Muscle layer of duodenum (tissue), 2 donors: ENCODE results near the gene FOS.

Experiments
- H3K27ac ChIP-seq: one replicate; pipeline ENCODE4 v1.7.0; 2013; ENCODE audit warnings: mild to moderate bottlenecking, low read length
- H3K27me3 ChIP-seq: one replicate; pipeline ENCODE4 v1.7.0; 2013; ENCODE audit warnings: low read depth, mild to moderate bottlenecking, control low read depth, low read length
- H3K36me3 ChIP-seq, 2 donors: one replicate each; pipeline ENCODE4 v1.7.0; 2013; ENCODE audit warnings: low read length in 2 of 2, control low read depth in 1 of 2, mild to moderate bottlenecking in 1 of 2; ENCODE audit not compliant: insufficient read depth in 2 of 2, control insufficient read depth in 1 of 2
- H3K4me1 ChIP-seq, 2 donors: one replicate each; pipeline ENCODE4 v1.7.0; 2013; ENCODE audit warnings: low read length in 2 of 2, mild to moderate bottlenecking in 2 of 2, control low read depth in 1 of 2, moderate library complexity in 1 of 2; ENCODE audit not compliant: insufficient read depth in 2 of 2, control insufficient read depth in 1 of 2
- H3K4me3 ChIP-seq, 2 donors: one replicate each; pipeline ENCODE4 v1.7.0; 2013; ENCODE audit warnings: low read length in 2 of 2, low read depth in 1 of 2, mild to moderate bottlenecking in 1 of 2
- H3K9me3 ChIP-seq, 2 donors: one replicate each; pipeline ENCODE4 v1.7.0; 2013; ENCODE audit warnings: low read length in 2 of 2, control low read depth in 1 of 2, mild to moderate bottlenecking in 1 of 2; ENCODE audit not compliant: control insufficient read depth in 1 of 2
- donor health status: healthy.

FOS gene

DNA sequence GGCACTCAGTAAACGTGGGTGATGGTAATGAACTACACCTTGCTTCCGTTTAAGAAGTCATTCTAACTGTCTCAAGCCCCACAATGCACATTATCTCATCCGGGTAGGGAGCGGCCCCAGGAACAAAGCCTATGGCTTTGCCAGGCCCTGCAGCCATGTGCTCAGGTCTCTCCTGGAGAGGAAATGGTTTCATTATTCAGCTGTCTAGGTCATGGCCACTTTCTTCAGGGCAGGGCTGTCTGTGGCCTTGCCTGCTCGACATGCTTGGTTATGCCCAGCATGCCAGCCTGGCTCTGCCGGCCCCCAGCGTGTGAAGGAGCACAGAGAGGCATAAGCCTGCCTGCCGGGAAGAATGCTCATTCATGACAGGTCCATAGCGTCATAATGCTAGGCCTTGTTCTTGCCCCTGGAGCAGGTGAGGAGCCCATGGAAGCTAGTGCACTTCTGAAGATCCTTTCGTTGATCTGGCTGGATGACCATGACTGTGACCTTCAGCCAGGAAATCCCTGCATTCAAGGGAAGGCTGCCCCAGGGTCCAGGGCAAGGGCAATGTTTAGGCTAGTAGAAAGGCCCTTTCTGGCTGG is 26.3 kb upstream of the FOS start:
- no peaks in the 10 kb centered on the region for H3K9me3 ChIP-seq
- H3K4me1 ChIP-seq = peaks cover 0 to 4% of the 10 kb centered on the region in 2 donors
- no peaks in the 10 kb centered on the region for H3K27me3 ChIP-seq
- H3K27ac ChIP-seq = peak overlapping the region; percentile 54
- no peaks in the 10 kb centered on the region for H3K36me3 ChIP-seq
- H3K4me3 ChIP-seq = no peak overlapping the region

DNA sequence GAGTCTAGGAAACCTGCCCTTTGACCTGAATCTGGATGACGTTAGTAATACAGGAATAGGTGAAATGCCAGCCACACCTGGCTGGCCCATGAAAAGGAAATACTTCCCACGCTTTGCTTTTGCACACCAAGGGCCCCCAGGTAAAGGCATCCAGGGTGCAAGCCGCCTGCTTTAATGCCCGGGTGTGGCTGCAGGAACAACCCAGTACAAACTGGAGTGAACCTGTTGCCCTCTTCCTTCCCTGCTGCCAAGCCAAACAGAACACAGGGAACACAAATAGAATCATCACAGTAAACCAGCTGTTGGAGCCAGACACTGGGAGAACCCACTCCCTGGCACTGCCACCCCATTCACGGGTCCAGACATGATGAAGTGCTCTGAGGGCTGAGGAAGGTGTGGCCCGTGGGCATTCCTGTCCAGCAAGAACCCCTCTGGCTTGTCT is 24.2 kb upstream of the FOS start:
- H3K27me3 ChIP-seq = no peaks in the 10 kb centered on the region
- H3K9me3 ChIP-seq = no peaks in the 10 kb centered on the region
- peaks cover 0 to 2% of the 10 kb centered on the region in 2 donors for H3K4me1 ChIP-seq
- peaks cover 0 to 9% of the 10 kb centered on the region in 2 donors for H3K36me3 ChIP-seq
- no peak overlapping the region for H3K4me3 ChIP-seq
- peak overlapping the region; percentile 88 for H3K27ac ChIP-seq

DNA sequence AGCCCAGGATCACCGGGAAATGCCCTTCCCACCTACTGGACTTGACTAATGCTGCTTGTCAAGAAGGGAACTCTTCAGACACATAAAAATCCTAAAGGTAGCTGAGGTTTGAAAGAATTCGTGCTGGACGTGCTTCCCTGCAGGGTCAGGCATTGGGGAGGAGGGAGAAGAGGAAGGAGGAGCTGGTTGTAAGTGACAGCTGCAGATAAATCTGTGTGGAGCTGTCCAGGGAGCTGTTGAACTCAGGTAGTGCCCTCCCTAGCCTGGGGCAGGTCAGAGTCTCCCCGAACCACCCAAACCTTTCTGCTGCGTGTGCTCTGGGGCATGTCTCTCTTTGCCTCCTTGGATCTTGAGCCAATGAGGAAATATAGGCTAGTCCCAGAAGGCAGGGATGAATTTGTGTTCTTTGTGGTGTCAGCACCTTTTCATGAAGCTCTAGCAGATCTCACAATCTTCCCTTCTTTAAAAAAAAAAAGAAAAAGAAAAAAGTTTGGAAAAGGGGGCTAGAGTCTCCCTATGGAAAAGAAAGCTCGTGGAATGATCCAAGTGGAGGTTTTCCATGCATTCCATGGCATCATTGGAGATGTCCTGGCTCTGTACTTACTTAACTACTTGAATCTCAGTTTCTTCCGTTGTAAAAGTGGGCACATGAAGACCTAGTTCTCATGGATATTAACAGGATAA is 23.6 kb upstream of the FOS start:
- peaks cover 0 to 12% of the 10 kb centered on the region in 2 donors for H3K36me3 ChIP-seq
- no peaks in the 10 kb centered on the region for H3K9me3 ChIP-seq
- peak overlapping the region; percentile 88 for H3K27ac ChIP-seq
- no peaks in the 10 kb centered on the region for H3K27me3 ChIP-seq
- no peak overlapping the region for H3K4me3 ChIP-seq
- peaks cover 0 to 4% of the 10 kb centered on the region in 2 donors for H3K4me1 ChIP-seq

DNA sequence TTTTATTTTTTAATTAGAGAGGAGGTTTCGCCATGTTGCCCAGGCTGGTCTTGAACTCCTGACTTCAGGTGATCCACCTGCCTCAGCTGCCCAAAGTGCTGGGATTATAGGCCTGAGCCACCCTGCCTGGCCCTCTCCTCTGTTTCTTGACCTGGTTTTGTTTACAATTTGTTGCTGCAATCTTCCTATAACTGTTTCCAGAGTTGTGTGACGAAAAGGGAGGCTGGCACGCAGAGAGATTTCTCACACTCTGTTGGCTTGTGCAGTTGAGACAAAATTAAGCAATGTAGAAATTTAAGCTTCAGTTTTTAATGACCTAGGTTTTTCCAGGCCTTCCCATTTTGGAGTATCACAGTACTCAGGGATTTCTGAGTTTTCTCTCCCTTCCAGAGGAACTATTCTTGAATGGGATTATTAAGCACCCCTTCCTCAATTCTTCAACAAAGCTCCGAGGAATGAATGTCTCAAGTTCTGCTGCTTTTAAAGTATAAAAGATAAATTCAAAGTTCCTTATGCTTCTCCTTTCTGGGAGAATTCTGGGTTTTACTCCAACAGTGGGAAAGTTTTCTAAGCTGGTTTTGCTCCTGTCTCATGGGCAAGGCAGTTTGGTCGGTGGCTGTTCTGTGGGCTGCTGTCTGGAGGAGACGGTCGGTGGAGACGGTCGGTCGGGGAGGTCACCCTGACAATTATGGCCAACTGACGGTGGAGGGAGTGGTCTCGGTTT is 20.4 kb upstream of the FOS start:
- Histone ChIP-seq H3K36me3 (peaks cover 0 to 12% of the 10 kb centered on the region in 2 donors), H3K27ac (peak overlapping the region; percentile 99), H3K9me3 (no peaks in the 10 kb centered on the region), H3K4me1 (peaks cover 0 to 4% of the 10 kb centered on the region in 2 donors), H3K4me3 (peak overlapping the region; percentile 44 to 49), H3K27me3 (no peaks in the 10 kb centered on the region)

DNA sequence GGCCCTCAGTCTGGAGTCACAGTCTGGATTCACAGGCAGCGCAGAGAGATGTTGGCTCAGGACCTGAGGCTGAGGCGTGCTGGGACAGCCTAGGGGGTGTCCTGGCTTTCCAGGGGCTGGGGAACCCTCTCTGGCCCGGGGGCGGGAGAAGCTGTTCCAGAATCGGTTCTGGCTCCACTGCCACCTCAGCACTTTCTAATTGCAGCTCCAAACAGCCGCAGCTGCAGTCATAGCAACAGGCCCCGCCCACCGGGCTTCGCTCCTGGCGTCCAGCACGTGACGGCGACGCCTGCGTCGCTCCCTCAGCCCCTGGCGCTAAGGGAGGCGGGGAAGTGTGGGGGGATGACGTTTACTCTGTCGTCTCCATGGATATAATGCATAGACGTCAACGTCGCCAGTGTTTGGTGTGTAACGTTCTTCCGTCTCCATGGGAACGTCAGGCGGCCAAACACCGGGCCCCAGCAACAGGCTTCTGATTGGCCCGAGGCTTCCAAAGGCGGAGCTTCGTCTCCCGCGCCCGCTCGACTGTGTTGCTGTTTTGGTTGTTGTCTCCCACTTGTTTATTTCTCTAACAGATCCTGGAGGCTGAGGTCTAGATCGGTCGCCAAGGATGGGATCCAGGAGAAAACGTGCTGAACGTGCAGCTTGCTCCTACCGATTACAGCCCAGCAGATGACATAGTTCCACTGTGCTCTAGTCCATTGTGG is 19.7 kb upstream of the FOS start:
- H3K4me1 ChIP-seq = peaks cover 0 to 4% of the 10 kb centered on the region in 2 donors
- H3K36me3 ChIP-seq = peaks cover 0 to 12% of the 10 kb centered on the region in 2 donors
- no peaks in the 10 kb centered on the region for H3K9me3 ChIP-seq
- peak overlapping the region; percentile 44 to 66 for H3K4me3 ChIP-seq
- peak overlapping the region; percentile 99 for H3K27ac ChIP-seq
- no peaks in the 10 kb centered on the region for H3K27me3 ChIP-seq

DNA sequence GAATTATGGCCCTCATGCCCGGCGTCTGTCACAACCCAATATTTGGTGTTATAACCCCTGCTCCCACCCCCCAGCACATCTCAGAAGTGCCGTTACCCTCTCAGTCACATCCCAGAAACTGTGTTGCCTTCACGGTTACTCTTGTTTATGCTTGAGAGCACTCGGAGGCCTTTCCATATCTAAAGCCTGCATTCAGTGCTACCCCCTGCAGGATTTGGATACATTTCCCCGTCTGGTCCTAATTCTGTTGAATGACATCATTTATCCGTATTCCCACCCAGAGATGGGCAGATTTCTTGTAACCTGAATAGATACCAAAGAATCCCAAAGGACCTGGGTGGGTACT is 19.1 kb upstream of the FOS start:
- Histone ChIP-seq H3K27ac (peak overlapping the region; percentile 99), H3K27me3 (no peaks in the 10 kb centered on the region), H3K36me3 (peaks cover 0 to 12% of the 10 kb centered on the region in 2 donors), H3K9me3 (no peaks in the 10 kb centered on the region), H3K4me1 (peaks cover 0 to 4% of the 10 kb centered on the region in 2 donors), H3K4me3 (peak overlapping the region; percentile 44 to 66)

DNA sequence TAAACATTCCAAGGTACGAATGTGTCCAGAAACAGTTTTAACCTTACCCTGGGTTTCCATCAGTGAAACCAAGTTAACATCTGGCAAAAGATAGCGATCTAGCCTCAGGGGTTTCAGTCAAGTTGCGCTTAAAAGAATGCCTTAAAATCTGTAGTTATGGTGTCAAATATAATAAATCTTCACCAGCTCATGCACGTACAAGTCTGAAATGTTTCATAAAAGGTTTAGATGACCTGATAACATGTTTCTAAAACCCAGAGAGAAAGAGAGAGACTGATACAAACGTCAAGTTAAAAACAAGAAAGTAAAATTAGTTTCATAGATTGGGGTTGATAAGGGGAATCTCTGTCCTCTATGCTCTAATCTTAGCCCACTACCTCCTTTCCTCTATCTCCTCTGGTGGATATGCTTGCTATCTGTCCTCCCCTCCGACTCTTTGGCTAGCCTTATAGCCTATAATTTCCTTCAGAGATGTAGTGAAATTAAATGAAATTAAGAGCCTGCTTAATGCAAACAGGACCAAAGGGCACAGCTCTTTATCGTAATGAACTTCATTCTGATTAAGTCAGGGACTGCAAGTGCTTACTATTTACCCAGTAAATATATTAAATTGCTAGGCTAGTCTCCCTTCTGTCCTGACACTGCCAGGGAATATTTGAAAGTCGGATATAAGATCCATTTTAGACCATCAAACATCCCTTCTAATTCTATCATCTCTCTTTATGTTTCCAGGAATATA is 18.4 kb upstream of the FOS start:
- H3K27ac ChIP-seq = peak overlapping the region; percentile 99
- no peaks in the 10 kb centered on the region for H3K27me3 ChIP-seq
- no peak overlapping the region for H3K4me3 ChIP-seq
- H3K36me3 ChIP-seq = peaks cover 0 to 12% of the 10 kb centered on the region in 2 donors
- H3K9me3 ChIP-seq = no peaks in the 10 kb centered on the region
- H3K4me1 ChIP-seq = peaks cover 0 to 4% of the 10 kb centered on the region in 2 donors

DNA sequence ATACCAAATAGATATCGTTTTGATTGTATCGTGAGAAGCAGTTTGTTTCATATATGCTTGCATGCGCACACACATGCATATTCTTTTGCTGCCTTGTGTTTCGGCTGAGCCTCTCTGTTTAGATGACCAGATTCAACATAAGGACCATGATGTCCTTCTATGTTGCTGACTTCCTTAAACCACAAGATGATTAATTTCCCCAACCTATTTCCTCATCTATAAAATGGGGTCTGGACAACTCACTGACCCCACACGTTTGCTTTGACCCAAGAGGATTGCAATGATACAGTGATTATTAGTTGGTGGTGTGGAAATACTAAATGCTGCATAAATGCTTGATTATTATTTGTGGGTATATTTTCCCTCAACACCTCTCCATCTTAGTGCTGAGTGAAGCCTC is 16.8 kb upstream of the FOS start:
- no peak overlapping the region for H3K27ac ChIP-seq
- H3K36me3 ChIP-seq = peaks cover 0 to 12% of the 10 kb centered on the region in 2 donors
- no peaks in the 10 kb centered on the region for H3K9me3 ChIP-seq
- H3K4me3 ChIP-seq = no peak overlapping the region
- no peaks in the 10 kb centered on the region for H3K27me3 ChIP-seq
- H3K4me1 ChIP-seq = peaks cover 0 to 4% of the 10 kb centered on the region in 2 donors

DNA sequence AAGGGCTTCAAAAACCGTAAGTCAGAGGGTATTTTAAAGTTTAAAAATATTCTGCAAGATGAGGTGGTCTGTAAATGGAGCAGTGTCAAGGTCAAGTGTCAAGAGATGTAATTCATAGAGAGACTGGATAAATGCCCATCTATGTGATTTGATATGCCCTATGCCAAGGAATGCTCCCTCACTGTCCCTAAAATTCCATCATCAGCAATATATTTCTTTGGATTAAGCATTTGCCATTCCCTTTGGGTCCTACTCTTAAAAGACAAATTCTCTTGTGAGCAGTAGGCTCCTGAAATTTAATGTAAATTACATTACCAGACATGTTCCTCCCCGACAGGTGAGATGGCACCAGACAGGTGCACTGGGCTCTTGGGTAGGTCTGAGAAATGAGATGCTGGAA is 16.0 kb upstream of the FOS start:
- Histone ChIP-seq H3K4me1 (peaks cover 2 to 4% of the 10 kb centered on the region in 2 donors), H3K9me3 (no peaks in the 10 kb centered on the region)

DNA sequence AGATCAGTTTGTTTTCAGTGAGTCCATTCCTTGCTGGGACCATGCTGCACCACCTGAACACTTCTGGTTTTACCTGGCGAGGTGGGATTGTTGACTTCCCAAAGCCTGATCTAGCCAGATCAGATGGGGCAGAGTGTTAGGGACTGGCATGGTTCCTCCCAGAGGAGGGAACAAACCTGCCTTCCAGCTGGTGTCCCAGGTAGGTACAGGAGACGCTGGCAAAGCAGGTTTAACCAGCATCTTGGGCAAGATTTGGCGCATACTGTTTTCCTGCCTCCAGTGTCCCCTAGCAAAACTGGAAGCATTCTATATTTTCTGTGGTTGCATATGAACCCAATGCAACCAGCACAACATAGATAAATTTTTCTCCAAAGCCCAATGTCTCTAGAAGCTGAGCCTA is 14.6 kb upstream of the FOS start:
- H3K27ac ChIP-seq = no peak overlapping the region
- peaks cover 3 to 4% of the 10 kb centered on the region in 2 donors for H3K4me1 ChIP-seq
- no peaks in the 10 kb centered on the region for H3K9me3 ChIP-seq
- peaks cover 0 to 5% of the 10 kb centered on the region in 2 donors for H3K36me3 ChIP-seq
- H3K27me3 ChIP-seq = no peaks in the 10 kb centered on the region
- no peak overlapping the region for H3K4me3 ChIP-seq

More for the DNA sequence above, 16.0 kb upstream of the FOS start:
- Histone ChIP-seq H3K27me3 (no peaks in the 10 kb centered on the region), H3K4me3 (no peak overlapping the region), H3K27ac (no peak overlapping the region), H3K36me3 (peaks cover 0 to 12% of the 10 kb centered on the region in 2 donors)
